Neural cell (in vitro differentiated cells): ENCODE results near the gene SLC50A1.

Experiments
- EP300 ChIP-seq: fragments of 450-650 bp; conservative IDR thresholded peaks from 2 replicates; pipeline ENCODE4 v1.6.1; 2014; ENCODE audit warnings: antibody characterized with exemption, mild to moderate bottlenecking, moderate library complexity; ENCODE audit not compliant: poor library complexity, severe bottlenecking
- EZH2 ChIP-seq: fragments of 200-600, 300-800 bp; shearing (Covaris generic), sonication (generic); IDR thresholded peaks from 2 replicates; pipeline ENCODE4 v1.6.1; 2014; ENCODE audit warnings: antibody characterized with exemption, low read length, borderline replicate concordance, mild to moderate bottlenecking; ENCODE audit not compliant: insufficient read depth, poor library complexity, severe bottlenecking
- MXI1 ChIP-seq: fragments of 450-650 bp; conservative IDR thresholded peaks from 2 replicates; pipeline ENCODE4 v1.6.1; 2014; ENCODE audit warnings: antibody characterized with exemption, mild to moderate bottlenecking; ENCODE audit not compliant: poor library complexity, severe bottlenecking
- POLR2AphosphoS5 ChIP-seq: IDR thresholded peaks from 2 replicates; pipeline ENCODE4 v1.6.1; 2012
- RAD21 ChIP-seq: fragments of 450-650 bp; conservative IDR thresholded peaks from 2 replicates; pipeline ENCODE4 v1.6.1; 2014; ENCODE audit warnings: antibody characterized with exemption, mild to moderate bottlenecking, moderate library complexity
- SMC3 ChIP-seq: fragments of 450-650 bp; conservative IDR thresholded peaks from 2 replicates; pipeline ENCODE4 v1.6.1; 2014; ENCODE audit warnings: antibody characterized with exemption, mild to moderate bottlenecking, moderate library complexity; ENCODE audit not compliant: poor library complexity
- TAF1 ChIP-seq: IDR thresholded peaks from 2 replicates; pipeline ENCODE4 v1.6.1; 2012; ENCODE audit warnings: low read depth
- TF ChIP-seq, protein P1 (sequence below): fragments of 450-650 bp; IDR thresholded peaks from 2 replicates; pipeline ENCODE4 v1.5.1; 2014; ENCODE audit warnings: antibody characterized with exemption, mild to moderate bottlenecking, moderate library complexity; ENCODE audit not compliant: poor library complexity, severe bottlenecking
- TF ChIP-seq, protein P2 (sequence below): IDR thresholded peaks from 2 replicates; pipeline ENCODE4 v1.6.1; 2012; ENCODE audit warnings: borderline replicate concordance

DNA sequence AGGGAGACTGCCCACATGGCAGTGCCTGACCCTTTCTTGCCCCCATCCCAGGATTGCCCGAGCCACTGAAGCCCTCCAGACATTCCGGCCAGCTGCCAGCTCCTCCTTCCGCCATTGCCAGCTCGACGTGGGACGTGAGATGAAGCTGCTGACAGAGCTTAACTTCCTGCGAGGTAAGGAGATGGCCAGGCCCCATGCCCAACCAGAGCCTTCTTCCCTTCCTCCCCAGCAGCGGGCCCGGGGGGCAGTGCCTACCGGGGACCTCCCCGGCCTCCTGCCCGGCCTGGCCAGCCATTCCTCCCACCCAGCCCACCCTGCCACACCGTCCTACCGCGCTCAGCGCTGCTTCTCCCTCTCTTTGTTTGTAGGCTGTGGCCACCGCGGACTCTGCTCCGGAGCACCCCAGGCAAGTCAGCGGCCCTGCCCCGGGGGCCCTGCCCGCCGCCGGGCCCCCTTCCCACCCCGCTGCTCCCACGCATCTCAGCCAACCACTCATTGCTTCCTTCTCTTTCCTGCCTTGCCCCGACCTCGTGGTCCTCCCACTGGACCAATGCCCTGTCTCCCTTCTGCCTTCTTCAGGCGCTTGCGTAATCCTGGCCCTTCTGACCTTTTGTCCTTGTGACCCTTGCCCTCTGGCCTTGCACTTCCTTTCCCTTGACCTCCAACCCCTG is 42.9 kb downstream of the SLC50A1 start:
- TF ChIP-seq POLR2AphosphoS5 (no peak), EZH2 (no peak), RAD21 (no peak), MXI1 (no peak), TAF1 (no peak), EP300 (no peak), SMC3 (no peak)
- TF ChIP-seq, protein P1, sequence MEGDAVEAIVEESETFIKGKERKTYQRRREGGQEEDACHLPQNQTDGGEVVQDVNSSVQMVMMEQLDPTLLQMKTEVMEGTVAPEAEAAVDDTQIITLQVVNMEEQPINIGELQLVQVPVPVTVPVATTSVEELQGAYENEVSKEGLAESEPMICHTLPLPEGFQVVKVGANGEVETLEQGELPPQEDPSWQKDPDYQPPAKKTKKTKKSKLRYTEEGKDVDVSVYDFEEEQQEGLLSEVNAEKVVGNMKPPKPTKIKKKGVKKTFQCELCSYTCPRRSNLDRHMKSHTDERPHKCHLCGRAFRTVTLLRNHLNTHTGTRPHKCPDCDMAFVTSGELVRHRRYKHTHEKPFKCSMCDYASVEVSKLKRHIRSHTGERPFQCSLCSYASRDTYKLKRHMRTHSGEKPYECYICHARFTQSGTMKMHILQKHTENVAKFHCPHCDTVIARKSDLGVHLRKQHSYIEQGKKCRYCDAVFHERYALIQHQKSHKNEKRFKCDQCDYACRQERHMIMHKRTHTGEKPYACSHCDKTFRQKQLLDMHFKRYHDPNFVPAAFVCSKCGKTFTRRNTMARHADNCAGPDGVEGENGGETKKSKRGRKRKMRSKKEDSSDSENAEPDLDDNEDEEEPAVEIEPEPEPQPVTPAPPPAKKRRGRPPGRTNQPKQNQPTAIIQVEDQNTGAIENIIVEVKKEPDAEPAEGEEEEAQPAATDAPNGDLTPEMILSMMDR, result no peak
- TF ChIP-seq, protein P2, sequence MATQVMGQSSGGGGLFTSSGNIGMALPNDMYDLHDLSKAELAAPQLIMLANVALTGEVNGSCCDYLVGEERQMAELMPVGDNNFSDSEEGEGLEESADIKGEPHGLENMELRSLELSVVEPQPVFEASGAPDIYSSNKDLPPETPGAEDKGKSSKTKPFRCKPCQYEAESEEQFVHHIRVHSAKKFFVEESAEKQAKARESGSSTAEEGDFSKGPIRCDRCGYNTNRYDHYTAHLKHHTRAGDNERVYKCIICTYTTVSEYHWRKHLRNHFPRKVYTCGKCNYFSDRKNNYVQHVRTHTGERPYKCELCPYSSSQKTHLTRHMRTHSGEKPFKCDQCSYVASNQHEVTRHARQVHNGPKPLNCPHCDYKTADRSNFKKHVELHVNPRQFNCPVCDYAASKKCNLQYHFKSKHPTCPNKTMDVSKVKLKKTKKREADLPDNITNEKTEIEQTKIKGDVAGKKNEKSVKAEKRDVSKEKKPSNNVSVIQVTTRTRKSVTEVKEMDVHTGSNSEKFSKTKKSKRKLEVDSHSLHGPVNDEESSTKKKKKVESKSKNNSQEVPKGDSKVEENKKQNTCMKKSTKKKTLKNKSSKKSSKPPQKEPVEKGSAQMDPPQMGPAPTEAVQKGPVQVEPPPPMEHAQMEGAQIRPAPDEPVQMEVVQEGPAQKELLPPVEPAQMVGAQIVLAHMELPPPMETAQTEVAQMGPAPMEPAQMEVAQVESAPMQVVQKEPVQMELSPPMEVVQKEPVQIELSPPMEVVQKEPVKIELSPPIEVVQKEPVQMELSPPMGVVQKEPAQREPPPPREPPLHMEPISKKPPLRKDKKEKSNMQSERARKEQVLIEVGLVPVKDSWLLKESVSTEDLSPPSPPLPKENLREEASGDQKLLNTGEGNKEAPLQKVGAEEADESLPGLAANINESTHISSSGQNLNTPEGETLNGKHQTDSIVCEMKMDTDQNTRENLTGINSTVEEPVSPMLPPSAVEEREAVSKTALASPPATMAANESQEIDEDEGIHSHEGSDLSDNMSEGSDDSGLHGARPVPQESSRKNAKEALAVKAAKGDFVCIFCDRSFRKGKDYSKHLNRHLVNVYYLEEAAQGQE, result no peak
